ENCODE measurements around the gene CHRNA3. TPM values are rescaled to one million over a fixed set of nuclear protein-coding genes. Genes with fewer than 3 reads are reported as not detected.

CHRNA3 gene
- total and polyA plus RNA-seq, 2 donors (not counting 1 experiment from before 2014, with no cell fraction given) = not detected

- H3K27me3 Mint-ChIP-seq = peaks cover 16% of the 10 kb centered on the region
- ATAC-seq (ENCODE audit: low read depth) = no peak
- TF ChIP-seq EZH2 (IDR thresholded peaks at IDR 0.05; ENCODE audit: borderline replicate concordance, insufficient read depth, low read depth, low read length, poor library complexity, severe bottlenecking) = no peak
- no peak for TF ChIP-seq CTCF (IDR thresholded peaks at IDR 0.05)
- H3K4me1 Mint-ChIP-seq = no peaks in the 10 kb centered on the region
- H3K27ac Mint-ChIP-seq = no peak overlapping the region
- H3K4me3 Mint-ChIP-seq = no peak overlapping the region
- Histone ChIP-seq H3K4me1 (ENCODE audit: control insufficient read depth in 2 of 2, insufficient read depth in 2 of 2, low read length in 2 of 2) (no peaks in the 10 kb centered on the region), H2AFZ (ENCODE audit: insufficient read depth, low read depth, low read length, poor library complexity, severe bottlenecking) (no peak overlapping the region), H3K9ac (ENCODE audit: low read length) (no peak overlapping the region), H3K79me2 (ENCODE audit: control insufficient read depth, insufficient read depth, low read length) (no peaks in the 10 kb centered on the region), H3K27me3 (replicated peaks in 1 of 4; ENCODE audit: control extremely low read depth in 1 of 4, control insufficient read depth in 3 of 4, insufficient read depth in 4 of 4, low read length in 3 of 4) (no peaks in the 10 kb centered on the region), H3K4me2 (replicated peaks; ENCODE audit: low read depth, low read length, poor library complexity, severe bottlenecking) (no peak overlapping the region), H4K20me1 (ENCODE audit: control insufficient read depth, insufficient read depth, low read length, poor library complexity, severe bottlenecking) (no peaks in the 10 kb centered on the region), H3K4me3 (ENCODE audit: control extremely low read depth in 1 of 5, extremely low read depth in 1 of 5, insufficient read depth in 1 of 5, low read depth in 2 of 5, low read length in 4 of 5) (no peak overlapping the region), H3K36me3 (replicated peaks in 1 of 2; ENCODE audit: control extremely low read depth in 1 of 2, control insufficient read depth in 1 of 2, extremely low read depth in 1 of 2, insufficient read depth in 2 of 2, low read length in 1 of 2) (no peaks in the 10 kb centered on the region), H3K9me3 (ENCODE audit: control extremely low read depth in 1 of 3, control insufficient read depth in 2 of 3, insufficient read depth in 1 of 3, low read length in 2 of 3) (no peaks in the 10 kb centered on the region), H3K27ac (ENCODE audit: low read length in 2 of 2) (no peak overlapping the region)
- intact Hi-C loops (cut with micrococcal nuclease) = no loop called here
- no CpG with 5 or more reads among the region's 1 CpG for WGBS (ENCODE audit: insufficient coverage)
- no peaks in the 10 kb centered on the region for H3K9me3 Mint-ChIP-seq (ENCODE audit: insufficient read depth)
- POLR2A ChIA-PET = no interaction called here
- CTCF ChIA-PET = interaction anchor here (0.5 to 1.9 kb wide), 2 partner anchors 31 to 46 kb away, joined by 3 to 5 read pairs; no protein-coding TSS in a partner anchor
- no peak for DNase-seq
Measured at GRCh38 chr15:78663703-78664102, 42.9 kb upstream of the CHRNA3 start.

- Histone ChIP-seq H3K36me3 (replicated peaks in 1 of 2; ENCODE audit: control extremely low read depth in 1 of 2, control insufficient read depth in 1 of 2, extremely low read depth in 1 of 2, insufficient read depth in 2 of 2, low read length in 1 of 2) (no peaks in the 10 kb centered on the region), H3K27me3 (replicated peaks in 1 of 4; ENCODE audit: control extremely low read depth in 1 of 4, control insufficient read depth in 3 of 4, insufficient read depth in 4 of 4, low read length in 3 of 4) (no peaks in the 10 kb centered on the region), H3K4me2 (replicated peaks; ENCODE audit: low read depth, low read length, poor library complexity, severe bottlenecking) (no peak overlapping the region), H3K79me2 (ENCODE audit: control insufficient read depth, insufficient read depth, low read length) (no peaks in the 10 kb centered on the region), H3K27ac (ENCODE audit: low read length in 2 of 2) (no peak overlapping the region), H2AFZ (ENCODE audit: insufficient read depth, low read depth, low read length, poor library complexity, severe bottlenecking) (no peak overlapping the region), H3K4me3 (ENCODE audit: control extremely low read depth in 1 of 5, extremely low read depth in 1 of 5, insufficient read depth in 1 of 5, low read depth in 2 of 5, low read length in 4 of 5) (no peak overlapping the region), H3K9ac (ENCODE audit: low read length) (no peak overlapping the region), H4K20me1 (ENCODE audit: control insufficient read depth, insufficient read depth, low read length, poor library complexity, severe bottlenecking) (no peaks in the 10 kb centered on the region), H3K9me3 (ENCODE audit: control extremely low read depth in 1 of 3, control insufficient read depth in 2 of 3, insufficient read depth in 1 of 3, low read length in 2 of 3) (no peaks in the 10 kb centered on the region), H3K4me1 (ENCODE audit: control insufficient read depth in 2 of 2, insufficient read depth in 2 of 2, low read length in 2 of 2) (no peaks in the 10 kb centered on the region)
- intact Hi-C loops (cut with micrococcal nuclease) = no loop called here
- Mint-ChIP-seq H3K27ac (no peak overlapping the region), H3K27me3 (peaks cover 8% of the 10 kb centered on the region), H3K4me3 (no peak overlapping the region), H3K4me1 (no peaks in the 10 kb centered on the region), H3K9me3 (ENCODE audit: insufficient read depth) (no peaks in the 10 kb centered on the region)
- WGBS (ENCODE audit: insufficient coverage) = 100% methylated on average over 4 of the region's 5 CpGs
- ATAC-seq (ENCODE audit: low read depth) (no peak), DNase-seq (no peak)
- ChIA-PET POLR2A (no interaction called here), CTCF (no interaction called here)
- TF ChIP-seq EZH2 (IDR thresholded peaks at IDR 0.05; ENCODE audit: borderline replicate concordance, insufficient read depth, low read depth, low read length, poor library complexity, severe bottlenecking) = no peak
- no peak for TF ChIP-seq CTCF (IDR thresholded peaks at IDR 0.05)
Measured at GRCh38 chr15:78662028-78662427, 41.2 kb upstream of the CHRNA3 start.
